HG03025 (cell line): ENCODE data around the gene CTAGE9.
"Not testable (repeated sequence)": the region's sequence is repeated elsewhere in the genome, so short reads cannot be mapped to it uniquely, and the experiment has no call there.

Experiments
- ATAC-seq: cut with Tn5 transposase; IDR thresholded peaks from one replicate; pipeline ENCODE4 v1.9.1; 2021; ENCODE audit warnings: mild to moderate bottlenecking, moderate library complexity; ENCODE audit not compliant: unreplicated experiment, low FRiP score

Gene CTAGE9

GRCh38 chr6:131729550-131729949 is 18.7 kb upstream of the CTAGE9 start:
- ATAC-seq: no peak

- no peak for ATAC-seq
Measured at GRCh38 chr6:131728296-131728939, 17.6 kb upstream of the CTAGE9 start.

- no peak for ATAC-seq
Measured at GRCh38 chr6:131727868-131728267, 17.1 kb upstream of the CTAGE9 start.

- no peak for ATAC-seq
Measured at GRCh38 chr6:131727467-131727866, 16.6 kb upstream of the CTAGE9 start.

GRCh38 chr6:131724114-131724513 is 13.3 kb upstream of the CTAGE9 start:
- ATAC-seq: no peak

GRCh38 chr6:131721161-131721560 is 10.3 kb upstream of the CTAGE9 start:
- ATAC-seq: no peak

GRCh38 chr6:131717836-131718542 is 7.2 kb upstream of the CTAGE9 start:
- ATAC-seq: no peak

- not testable (repeated sequence) for ATAC-seq
Measured at GRCh38 chr6:131715567-131715966, 4.8 kb upstream of the CTAGE9 start.

- not testable (repeated sequence) for ATAC-seq
Measured at GRCh38 chr6:131703905-131704304, 6.9 kb downstream of the CTAGE9 start.

GRCh38 chr6:131700851-131701250 is 10.0 kb downstream of the CTAGE9 start:
- ATAC-seq: not testable (repeated sequence)

GRCh38 chr6:131696956-131697355 is 13.9 kb downstream of the CTAGE9 start:
- ATAC-seq: no peak

- peak; percentile 77 for ATAC-seq
Measured at GRCh38 chr6:131694832-131695426, 15.9 kb downstream of the CTAGE9 start.

- ATAC-seq: no peak
Measured at GRCh38 chr6:131693384-131693783, 17.4 kb downstream of the CTAGE9 start.

GRCh38 chr6:131692589-131692988 is 18.2 kb downstream of the CTAGE9 start:
- ATAC-seq: no peak

GRCh38 chr6:131692031-131692430 is 18.8 kb downstream of the CTAGE9 start:
- ATAC-seq: no peak

GRCh38 chr6:131688286-131688685 is 22.5 kb downstream of the CTAGE9 start:
- peak; percentile 54 for ATAC-seq

- ATAC-seq: no peak
Measured at GRCh38 chr6:131687022-131687421, 23.8 kb downstream of the CTAGE9 start.

- ATAC-seq: no peak
Measured at GRCh38 chr6:131685266-131685780, 25.5 kb downstream of the CTAGE9 start.

GRCh38 chr6:131683479-131683878 is 27.3 kb downstream of the CTAGE9 start:
- ATAC-seq: peak; percentile 81

GRCh38 chr6:131682442-131682841 is 28.4 kb downstream of the CTAGE9 start:
- no peak for ATAC-seq

- no peak for ATAC-seq
Measured at GRCh38 chr6:131681585-131681984, 29.2 kb downstream of the CTAGE9 start.

GRCh38 chr6:131680868-131681267 is 29.9 kb downstream of the CTAGE9 start:
- ATAC-seq: no peak
